ENCODE results near the gene ERCC8.
"Not testable (repeated sequence)": the region's sequence is repeated elsewhere in the genome, so short reads cannot be mapped to it uniquely, and the experiment has no call there.

ERCC8 gene

GRCh38 chr5:60918466-60918865, 26.4 kb downstream of the ERCC8 start:
- DNase-seq (ENCODE audit: low read depth in 2 of 3, low spot score in 2 of 3): no peak

DNA sequence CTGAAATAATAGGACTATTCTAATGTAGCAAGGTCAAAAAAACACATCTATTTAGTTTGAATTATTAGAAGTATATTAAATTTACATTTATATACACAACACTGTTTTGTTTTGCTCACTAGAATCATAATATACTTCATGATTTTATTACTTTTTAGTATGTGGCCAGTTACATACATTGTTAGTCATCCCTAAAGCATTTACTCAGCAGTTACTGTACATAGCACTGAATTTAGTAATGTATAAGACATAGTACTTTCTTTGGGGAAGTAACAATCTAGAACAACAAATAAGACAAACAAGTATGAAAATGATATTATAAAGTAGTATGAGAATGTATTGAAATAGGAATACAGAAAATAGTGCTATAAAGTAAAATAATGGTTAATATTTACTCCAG, 28.2 kb downstream of the ERCC8 start:
- DNase-seq (ENCODE audit: low read depth in 2 of 3, low spot score in 2 of 3): no peak

GRCh38 chr5:60903356-60903755, 41.5 kb downstream of the ERCC8 start:
- DNase-seq (ENCODE audit: low read depth in 2 of 3, low spot score in 2 of 3): no peak

DNA sequence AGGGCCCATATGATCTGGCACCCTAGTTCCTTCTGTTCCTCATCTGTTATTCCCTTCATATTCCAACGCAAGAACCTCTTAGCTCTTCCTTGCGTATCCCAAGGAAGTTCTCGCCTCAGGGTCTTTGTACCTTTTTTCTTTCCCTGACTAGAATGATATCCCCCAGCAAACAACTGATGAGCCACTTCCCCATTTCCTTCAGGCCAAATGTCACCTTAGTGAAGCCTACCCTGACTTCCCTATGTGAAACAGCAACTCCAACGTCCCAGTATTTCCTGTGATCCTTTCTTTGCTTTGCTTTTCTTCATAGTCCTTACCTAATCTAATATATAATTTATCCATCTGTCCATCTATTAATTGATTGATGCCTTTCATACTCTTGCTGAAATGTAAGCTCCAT, 47.9 kb downstream of the ERCC8 start:
- DNase-seq (ENCODE audit: low read depth in 2 of 3, low spot score in 2 of 3): no peak

GRCh38 chr5:60893521-60893920, 51.3 kb downstream of the ERCC8 start:
- DNase-seq (ENCODE audit: low read depth in 2 of 3, low spot score in 2 of 3): no peak

DNA sequence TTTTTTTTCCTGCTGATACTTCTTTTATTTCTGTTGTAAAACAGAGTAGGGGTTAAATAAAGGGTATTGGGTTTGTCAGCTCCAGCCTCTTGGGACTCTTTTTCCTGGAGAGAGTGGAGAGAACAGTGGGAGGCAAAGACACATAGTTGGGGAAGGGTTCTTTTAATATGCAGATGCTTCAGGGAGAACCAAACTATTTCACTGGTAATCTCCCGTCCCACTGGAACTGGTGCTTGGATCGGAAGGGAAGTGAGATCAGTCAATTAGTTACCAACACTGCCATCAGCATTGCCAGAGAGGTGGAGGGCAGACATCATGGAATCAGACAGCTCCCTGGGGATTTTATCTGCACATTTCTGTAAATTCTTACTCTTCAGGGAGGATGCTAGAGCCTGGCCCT, 53.2 kb downstream of the ERCC8 start:
- DNase-seq (ENCODE audit: low read depth in 2 of 3, low spot score in 2 of 3): no peak

DNA sequence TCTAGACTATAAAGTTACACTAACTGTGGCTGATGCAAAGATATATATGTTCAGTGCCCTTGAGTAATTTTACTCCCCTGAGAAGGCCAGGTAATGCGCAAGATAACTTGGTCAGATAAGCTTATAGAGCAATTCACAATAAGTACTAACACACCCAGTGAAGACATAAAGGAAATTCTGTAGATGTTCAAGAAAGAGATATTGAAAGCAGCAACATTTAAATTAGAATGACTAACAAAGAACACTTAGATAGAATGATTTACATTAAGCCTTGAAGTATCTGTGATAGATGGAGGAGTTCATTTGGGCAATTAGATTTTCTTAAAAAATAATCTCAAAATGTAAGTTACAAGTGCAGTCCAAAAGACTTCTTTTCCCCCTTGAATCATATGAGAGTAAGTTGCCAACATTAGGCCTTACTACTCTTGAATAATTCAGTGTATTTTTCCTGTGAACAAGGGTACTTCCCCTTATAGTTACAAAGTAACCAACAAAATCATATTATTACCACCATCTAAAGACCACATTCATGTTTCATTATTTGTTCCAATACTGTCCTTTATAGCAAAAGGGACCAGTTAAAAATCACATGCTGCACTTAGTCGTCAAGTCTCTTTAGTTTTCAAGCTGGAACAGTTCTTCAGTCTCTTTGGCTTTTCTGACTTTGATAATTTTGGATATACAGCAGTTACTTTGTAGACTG, 56.4 kb downstream of the ERCC8 start:
- no peak for DNase-seq (ENCODE audit: low read depth in 2 of 3, low spot score in 2 of 3)

DNA sequence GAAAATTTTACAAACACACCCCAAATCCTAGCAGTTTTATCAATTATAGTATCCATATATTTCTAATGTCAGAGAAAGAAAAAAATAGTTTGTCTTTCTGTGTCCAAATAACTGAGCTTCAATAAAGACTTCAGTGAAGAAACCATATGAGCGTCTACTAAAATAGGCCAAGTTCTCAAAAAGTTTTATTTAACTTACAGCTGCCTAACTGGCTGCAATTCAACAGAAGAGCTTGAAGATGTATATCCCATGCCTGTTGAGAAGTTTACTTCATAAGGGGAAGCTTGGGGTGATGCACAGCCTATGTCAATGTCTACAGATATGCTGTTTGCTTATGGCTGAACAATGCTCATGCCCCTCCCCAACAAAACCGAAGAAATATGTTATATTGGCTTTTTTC, 57.1 kb downstream of the ERCC8 start:
- DNase-seq (ENCODE audit: low read depth in 2 of 3, low spot score in 2 of 3): no peak

- no peak for DNase-seq (ENCODE audit: low read depth in 2 of 3, low spot score in 2 of 3)
Observed at GRCh38 chr5:60887096-60887495, 57.8 kb downstream of the ERCC8 start.

DNA sequence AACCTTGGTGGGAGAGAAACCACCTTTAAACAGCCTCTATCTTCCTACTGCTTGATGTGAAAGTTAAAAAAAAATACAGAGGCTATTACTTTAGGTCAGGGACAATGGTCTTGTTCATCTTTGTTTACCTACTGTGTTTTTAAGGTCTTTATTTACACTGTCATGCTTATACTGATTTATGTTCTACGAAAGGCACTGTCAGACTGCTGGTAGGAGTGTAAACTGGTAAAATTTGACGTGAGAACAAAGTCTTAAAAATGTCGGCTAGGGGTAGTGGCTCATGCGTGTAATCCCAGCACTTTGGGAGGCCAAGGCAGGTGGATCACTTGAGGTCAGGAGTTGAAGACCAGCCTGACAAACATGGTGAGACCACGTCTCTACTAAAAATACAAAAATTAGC, 58.7 kb downstream of the ERCC8 start:
- no peak for DNase-seq (ENCODE audit: low read depth in 2 of 3, low spot score in 2 of 3)

- no peak for DNase-seq (ENCODE audit: low read depth in 2 of 3, low spot score in 2 of 3)
Observed at GRCh38 chr5:60883229-60883628, 61.6 kb downstream of the ERCC8 start.

- no peak for DNase-seq (ENCODE audit: low read depth in 2 of 3, low spot score in 2 of 3)
Observed at GRCh38 chr5:60872892-60873291, 72.0 kb downstream of the ERCC8 start.

DNA sequence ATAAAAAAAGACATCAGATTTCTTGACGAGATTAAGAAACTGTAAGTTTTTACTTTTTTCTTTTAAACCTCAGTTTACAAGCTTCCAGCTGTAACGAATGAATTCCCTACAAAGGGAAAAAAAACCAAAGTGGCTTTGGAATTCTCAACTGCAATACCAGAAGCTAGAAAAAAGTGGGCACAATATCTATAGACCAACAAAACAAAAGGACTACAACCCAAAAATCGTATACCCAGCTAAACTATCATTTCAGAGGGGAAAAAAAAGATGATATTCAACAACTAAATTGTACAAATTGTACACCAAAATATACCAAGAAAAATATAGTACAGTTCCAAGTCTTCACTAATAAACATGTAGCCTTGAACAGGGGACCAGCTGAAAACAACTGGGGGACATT, 74.0 kb downstream of the ERCC8 start:
- no peak for DNase-seq (ENCODE audit: low read depth in 2 of 3, low spot score in 2 of 3)

GRCh38 chr5:60860572-60860971, 84.3 kb downstream of the ERCC8 start:
- DNase-seq (ENCODE audit: low read depth in 2 of 3, low spot score in 2 of 3): not testable (repeated sequence)

- DNase-seq (ENCODE audit: low read depth in 2 of 3, low spot score in 2 of 3): no peak
Observed at GRCh38 chr5:60856066-60856465, 88.8 kb downstream of the ERCC8 start.

- no peak for DNase-seq (ENCODE audit: low read depth in 2 of 3, low spot score in 2 of 3)
Observed at GRCh38 chr5:60852940-60853339, 91.9 kb downstream of the ERCC8 start.

- no peak for DNase-seq (ENCODE audit: low read depth in 2 of 3, low spot score in 2 of 3)
Observed at GRCh38 chr5:60852317-60852716, 92.6 kb downstream of the ERCC8 start.

- no peak for DNase-seq (ENCODE audit: low read depth in 2 of 3, low spot score in 2 of 3)
Observed at GRCh38 chr5:60851626-60852025, 93.2 kb downstream of the ERCC8 start.

DNA sequence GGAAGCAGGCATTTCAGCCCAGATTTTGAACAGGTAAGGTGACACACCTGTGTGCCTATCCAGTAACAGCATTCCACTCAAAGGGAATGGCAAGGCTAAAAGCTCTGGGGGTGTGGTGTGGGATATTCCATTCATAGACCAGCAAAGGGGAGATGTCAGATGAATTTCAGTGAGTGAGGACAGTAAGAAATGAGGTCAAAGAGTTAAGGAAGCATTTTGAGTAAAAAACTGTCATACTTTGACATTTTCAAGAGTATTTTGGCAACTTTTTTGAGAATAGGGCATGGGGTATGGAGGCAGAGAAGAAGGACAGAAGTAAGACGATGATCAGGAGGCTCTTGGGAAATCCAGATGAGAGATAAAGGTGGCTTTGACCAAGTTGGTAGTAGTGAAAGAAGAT, 98.6 kb downstream of the ERCC8 start:
- DNase-seq (ENCODE audit: low read depth in 2 of 3, low spot score in 2 of 3): no peak

DNA sequence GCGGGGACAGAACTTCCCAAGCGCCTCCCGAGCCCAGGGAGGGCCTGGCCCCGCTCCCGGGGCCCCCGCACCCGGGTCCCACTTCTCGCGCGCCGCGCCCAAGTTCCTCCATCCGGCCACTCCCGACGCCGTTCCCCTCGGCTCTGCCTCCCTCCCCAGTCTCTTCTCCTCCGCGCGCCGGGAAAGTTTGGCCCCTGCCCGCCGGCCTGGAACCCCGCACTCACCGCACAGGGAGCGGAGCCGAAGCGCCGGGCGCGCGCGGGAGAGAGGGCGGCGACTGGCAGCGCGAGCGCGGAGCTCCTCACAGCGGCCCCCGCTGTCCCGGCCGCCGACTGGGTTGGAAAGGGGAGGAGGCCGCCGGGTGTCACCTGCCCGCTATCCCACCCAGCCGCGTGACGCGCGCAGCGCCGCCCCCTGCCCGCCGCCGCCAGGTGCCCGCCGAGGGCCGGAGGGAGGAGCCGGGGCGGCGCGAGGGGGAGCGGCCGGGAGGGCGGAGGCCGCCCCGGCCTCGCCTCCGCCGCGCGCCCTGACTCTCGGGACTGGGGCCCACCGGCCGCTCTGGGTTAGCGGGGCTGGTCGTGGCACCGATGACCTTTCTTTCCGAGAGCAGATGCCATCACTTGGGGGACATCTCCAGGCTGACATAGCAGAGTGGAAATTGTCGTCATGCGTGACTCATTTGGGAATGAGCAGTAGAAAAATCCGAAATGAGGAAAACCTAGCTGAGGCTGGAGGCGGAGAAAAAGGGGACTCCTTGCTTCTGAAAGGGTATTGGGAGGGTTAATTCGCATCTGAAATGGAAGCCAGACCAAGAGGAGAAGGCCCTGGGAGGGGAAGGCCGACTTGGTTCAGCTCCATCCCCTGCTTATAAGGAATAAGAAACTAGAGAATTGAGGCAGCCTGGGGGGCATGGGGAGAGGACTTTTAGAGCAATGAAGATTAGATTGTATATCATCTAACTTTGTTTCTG, 100.6 kb downstream of the ERCC8 start, which contains the start of gene ELOVL7:
ELOVL7 (minus strand) TSS at position 334 of the 970 bp plus-strand sequence. CDS start 56,872 bp downstream, outside the sequence.
- DNase-seq (ENCODE audit: low read depth in 2 of 3, low spot score in 2 of 3): peak in 2 of 3 experiments; percentile 18 to 29

GRCh38 chr5:60843386-60843935, 101.4 kb downstream of the ERCC8 start:
- no peak for DNase-seq (ENCODE audit: low read depth in 2 of 3, low spot score in 2 of 3)

- no peak for DNase-seq (ENCODE audit: low read depth in 2 of 3, low spot score in 2 of 3)
Observed at GRCh38 chr5:60842871-60843385, 101.9 kb downstream of the ERCC8 start.
